ENCODE measurements around the gene PANK2.
"Not testable (repeated sequence)": the region's sequence is repeated elsewhere in the genome, so short reads cannot be mapped to it uniquely, and the experiment has no call there.

PANK2 gene

DNA sequence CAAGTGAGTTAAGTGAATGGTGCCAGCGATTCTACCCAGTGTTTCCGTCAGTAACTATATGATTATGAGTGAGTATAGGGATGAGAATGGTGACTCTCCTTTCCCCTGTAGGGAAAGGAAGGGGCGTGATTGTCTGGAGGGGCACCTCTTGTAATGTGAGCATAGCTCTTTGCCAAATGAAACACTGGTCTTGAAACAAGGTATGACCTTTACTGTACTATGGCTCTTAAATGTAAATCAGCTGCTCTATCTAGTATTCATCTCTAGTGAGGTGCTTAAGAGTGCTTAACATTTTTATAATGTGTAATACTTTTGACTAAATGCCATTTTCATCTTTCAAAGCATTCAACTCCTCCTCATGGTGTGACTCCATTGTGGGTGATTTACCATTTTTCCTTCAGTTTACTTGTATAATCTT, 11.0 kb downstream of the PANK2 start:
- Histone ChIP-seq H3K4me3 (ENCODE audit: low read depth in 1 of 2, low read length in 2 of 2) (no peak overlapping the region), H3K36me3 (ENCODE audit: control insufficient read depth in 1 of 2, insufficient read depth in 2 of 2, low read length in 2 of 2) (no peaks in the 10 kb centered on the region), H3K9me3 (ENCODE audit: control insufficient read depth in 1 of 2, low read length in 2 of 2) (no peaks in the 10 kb centered on the region), H3K4me1 (ENCODE audit: control insufficient read depth in 1 of 2, insufficient read depth in 2 of 2, low read length in 2 of 2) (peaks cover 27 to 28% of the 10 kb centered on the region in 2 donors), H3K27ac (ENCODE audit: low read depth, low read length) (no peak overlapping the region), H3K27me3 (ENCODE audit: control insufficient read depth in 1 of 2, insufficient read depth in 2 of 2, low read length in 2 of 2) (no peaks in the 10 kb centered on the region), H3K9ac (ENCODE audit: low read depth in 1 of 2, low read length in 2 of 2) (no peak overlapping the region)

- Histone ChIP-seq H3K4me3 (ENCODE audit: low read depth in 1 of 2, low read length in 2 of 2) (no peak overlapping the region), H3K36me3 (ENCODE audit: control insufficient read depth in 1 of 2, insufficient read depth in 2 of 2, low read length in 2 of 2) (no peaks in the 10 kb centered on the region), H3K9me3 (ENCODE audit: control insufficient read depth in 1 of 2, low read length in 2 of 2) (no peaks in the 10 kb centered on the region), H3K4me1 (ENCODE audit: control insufficient read depth in 1 of 2, insufficient read depth in 2 of 2, low read length in 2 of 2) (peaks cover 27% of the 10 kb centered on the region in 2 donors), H3K27me3 (ENCODE audit: control insufficient read depth in 1 of 2, insufficient read depth in 2 of 2, low read length in 2 of 2) (no peaks in the 10 kb centered on the region), H3K9ac (ENCODE audit: low read depth in 1 of 2, low read length in 2 of 2) (no peak overlapping the region), H3K27ac (ENCODE audit: low read depth, low read length) (no peak overlapping the region)
These were observed 12.0 kb downstream of the PANK2 start for GRCh38 chr20:3901028-3901705.

GRCh38 chr20:3901706-3902440, 12.7 kb downstream of the PANK2 start:
- Histone ChIP-seq H3K4me3 (ENCODE audit: low read depth in 1 of 2, low read length in 2 of 2) (no peak overlapping the region), H3K9me3 (ENCODE audit: control insufficient read depth in 1 of 2, low read length in 2 of 2) (no peaks in the 10 kb centered on the region), H3K27me3 (ENCODE audit: control insufficient read depth in 1 of 2, insufficient read depth in 2 of 2, low read length in 2 of 2) (no peaks in the 10 kb centered on the region), H3K9ac (ENCODE audit: low read depth in 1 of 2, low read length in 2 of 2) (no peak overlapping the region), H3K27ac (ENCODE audit: low read depth, low read length) (no peak overlapping the region), H3K36me3 (ENCODE audit: control insufficient read depth in 1 of 2, insufficient read depth in 2 of 2, low read length in 2 of 2) (no peaks in the 10 kb centered on the region), H3K4me1 (ENCODE audit: control insufficient read depth in 1 of 2, insufficient read depth in 2 of 2, low read length in 2 of 2) (peaks cover 20 to 21% of the 10 kb centered on the region in 2 donors)

DNA sequence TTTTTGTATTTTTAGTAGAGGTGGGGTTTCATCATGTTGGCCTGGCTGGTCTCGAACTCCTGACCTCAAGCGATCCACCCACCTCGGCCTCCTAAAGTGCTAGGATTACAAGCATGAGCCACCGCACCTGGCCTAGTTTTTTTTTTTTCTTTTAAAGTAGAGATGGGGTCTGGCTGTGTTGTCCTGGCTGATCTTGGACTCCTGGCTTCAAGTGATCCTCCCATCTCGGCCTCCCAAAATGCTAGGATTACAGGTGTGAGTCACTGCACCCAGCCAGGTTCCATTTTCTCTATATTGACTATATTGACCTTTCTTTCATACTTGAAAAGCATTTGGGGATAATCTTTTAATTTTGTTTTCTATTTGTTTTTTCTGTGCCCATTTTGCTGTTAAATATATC, 13.3 kb downstream of the PANK2 start:
- peaks cover 15 to 16% of the 10 kb centered on the region in 2 donors for H3K4me1 ChIP-seq (ENCODE audit: control insufficient read depth in 1 of 2, insufficient read depth in 2 of 2, low read length in 2 of 2)
- H3K36me3 ChIP-seq (ENCODE audit: control insufficient read depth in 1 of 2, insufficient read depth in 2 of 2, low read length in 2 of 2) = no peaks in the 10 kb centered on the region
- no peak overlapping the region for H3K4me3 ChIP-seq (ENCODE audit: low read depth in 1 of 2, low read length in 2 of 2)
- no peak overlapping the region for H3K27ac ChIP-seq (ENCODE audit: low read depth, low read length)
- H3K9ac ChIP-seq (ENCODE audit: low read depth in 1 of 2, low read length in 2 of 2) = no peak overlapping the region
- H3K27me3 ChIP-seq (ENCODE audit: control insufficient read depth in 1 of 2, insufficient read depth in 2 of 2, low read length in 2 of 2) = no peaks in the 10 kb centered on the region
- H3K9me3 ChIP-seq (ENCODE audit: control insufficient read depth in 1 of 2, low read length in 2 of 2) = no peaks in the 10 kb centered on the region

- peaks cover 13 to 14% of the 10 kb centered on the region in 2 donors for H3K36me3 ChIP-seq (ENCODE audit: control insufficient read depth in 1 of 2, insufficient read depth in 2 of 2, low read length in 2 of 2)
- H3K4me1 ChIP-seq (ENCODE audit: control insufficient read depth in 1 of 2, insufficient read depth in 2 of 2, low read length in 2 of 2) = peaks cover 15 to 16% of the 10 kb centered on the region in 2 donors
- H3K9ac ChIP-seq (ENCODE audit: low read depth in 1 of 2, low read length in 2 of 2) = no peak overlapping the region
- H3K9me3 ChIP-seq (ENCODE audit: control insufficient read depth in 1 of 2, low read length in 2 of 2) = no peaks in the 10 kb centered on the region
- no peaks in the 10 kb centered on the region for H3K27me3 ChIP-seq (ENCODE audit: control insufficient read depth in 1 of 2, insufficient read depth in 2 of 2, low read length in 2 of 2)
- H3K27ac ChIP-seq (ENCODE audit: low read depth, low read length) = no peak overlapping the region
- no peak overlapping the region for H3K4me3 ChIP-seq (ENCODE audit: low read depth in 1 of 2, low read length in 2 of 2)
These were observed 15.0 kb downstream of the PANK2 start for GRCh38 chr20:3904224-3904623.

DNA sequence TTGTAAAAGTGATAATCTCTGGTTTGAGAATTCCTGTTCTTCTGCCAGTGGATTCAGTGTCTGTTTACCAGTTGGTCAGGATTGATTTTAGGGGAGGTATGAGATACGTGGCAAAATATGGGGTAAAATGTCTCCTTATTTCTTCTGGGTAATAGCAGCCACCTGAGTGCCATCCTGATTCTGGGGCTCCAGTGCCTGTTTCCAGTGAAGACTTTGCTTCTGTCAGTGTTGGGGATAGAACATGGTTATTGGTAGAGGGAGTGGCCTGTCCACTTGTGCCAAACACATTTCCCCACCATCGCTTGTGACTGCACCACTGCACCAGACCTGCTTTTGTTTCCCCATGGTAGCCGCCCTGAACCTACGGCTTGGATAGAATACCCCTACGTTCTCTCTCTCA, 15.7 kb downstream of the PANK2 start:
- H3K36me3 ChIP-seq (ENCODE audit: control insufficient read depth in 1 of 2, insufficient read depth in 2 of 2, low read length in 2 of 2) = peaks cover 13 to 18% of the 10 kb centered on the region in 2 donors
- H3K4me1 ChIP-seq (ENCODE audit: control insufficient read depth in 1 of 2, insufficient read depth in 2 of 2, low read length in 2 of 2) = peaks cover 14 to 15% of the 10 kb centered on the region in 2 donors
- H3K27me3 ChIP-seq (ENCODE audit: control insufficient read depth in 1 of 2, insufficient read depth in 2 of 2, low read length in 2 of 2) = no peaks in the 10 kb centered on the region
- H3K27ac ChIP-seq (ENCODE audit: low read depth, low read length) = no peak overlapping the region
- H3K9me3 ChIP-seq (ENCODE audit: control insufficient read depth in 1 of 2, low read length in 2 of 2) = no peaks in the 10 kb centered on the region
- H3K4me3 ChIP-seq (ENCODE audit: low read depth in 1 of 2, low read length in 2 of 2) = no peak overlapping the region
- no peak overlapping the region for H3K9ac ChIP-seq (ENCODE audit: low read depth in 1 of 2, low read length in 2 of 2)

- not testable (repeated sequence) for H3K9ac ChIP-seq (ENCODE audit: low read depth in 1 of 2, low read length in 2 of 2); H3K27ac ChIP-seq (ENCODE audit: low read depth, low read length); H3K4me3 ChIP-seq (ENCODE audit: low read depth in 1 of 2, low read length in 2 of 2); H3K9me3 ChIP-seq (ENCODE audit: control insufficient read depth in 1 of 2, low read length in 2 of 2); H3K27me3 ChIP-seq (ENCODE audit: control insufficient read depth in 1 of 2, insufficient read depth in 2 of 2, low read length in 2 of 2)
- Histone ChIP-seq H3K36me3 (ENCODE audit: control insufficient read depth in 1 of 2, insufficient read depth in 2 of 2, low read length in 2 of 2) (peaks cover 14 to 21% of the 10 kb centered on the region in 2 donors), H3K4me1 (ENCODE audit: control insufficient read depth in 1 of 2, insufficient read depth in 2 of 2, low read length in 2 of 2) (peaks cover 22 to 25% of the 10 kb centered on the region in 2 donors)
These were observed 17.8 kb downstream of the PANK2 start for GRCh38 chr20:3906744-3907721.

GRCh38 chr20:3908667-3909066, 19.5 kb downstream of the PANK2 start:
- Histone ChIP-seq H3K4me1 (ENCODE audit: control insufficient read depth in 1 of 2, insufficient read depth in 2 of 2, low read length in 2 of 2) (peaks cover 18 to 26% of the 10 kb centered on the region in 2 donors), H3K36me3 (ENCODE audit: control insufficient read depth in 1 of 2, insufficient read depth in 2 of 2, low read length in 2 of 2) (peaks cover 15 to 28% of the 10 kb centered on the region in 2 donors), H3K9me3 (ENCODE audit: control insufficient read depth in 1 of 2, low read length in 2 of 2) (no peaks in the 10 kb centered on the region), H3K27me3 (ENCODE audit: control insufficient read depth in 1 of 2, insufficient read depth in 2 of 2, low read length in 2 of 2) (no peaks in the 10 kb centered on the region), H3K9ac (ENCODE audit: low read depth in 1 of 2, low read length in 2 of 2) (no peak overlapping the region), H3K27ac (ENCODE audit: low read depth, low read length) (no peak overlapping the region), H3K4me3 (ENCODE audit: low read depth in 1 of 2, low read length in 2 of 2) (no peak overlapping the region)

- Histone ChIP-seq H3K27me3 (ENCODE audit: control insufficient read depth in 1 of 2, insufficient read depth in 2 of 2, low read length in 2 of 2) (no peaks in the 10 kb centered on the region), H3K9ac (ENCODE audit: low read depth in 1 of 2, low read length in 2 of 2) (no peak overlapping the region), H3K36me3 (ENCODE audit: control insufficient read depth in 1 of 2, insufficient read depth in 2 of 2, low read length in 2 of 2) (peaks cover 15 to 35% of the 10 kb centered on the region in 2 donors), H3K27ac (ENCODE audit: low read depth, low read length) (no peak overlapping the region), H3K9me3 (ENCODE audit: control insufficient read depth in 1 of 2, low read length in 2 of 2) (no peaks in the 10 kb centered on the region), H3K4me3 (ENCODE audit: low read depth in 1 of 2, low read length in 2 of 2) (no peak overlapping the region), H3K4me1 (ENCODE audit: control insufficient read depth in 1 of 2, insufficient read depth in 2 of 2, low read length in 2 of 2) (peaks cover 16 to 20% of the 10 kb centered on the region in 2 donors)
These were observed 20.8 kb downstream of the PANK2 start for GRCh38 chr20:3909952-3910366.

Measured in duodenal mucosa (tissue), 2 donors.